Trophoblast cell (in vitro differentiated cells and primary cell): ENCODE measurements around the gene ETV6.
"Not testable (repeated sequence)": the region's sequence is repeated elsewhere in the genome, so short reads cannot be mapped to it uniquely, and the experiment has no call there.

Experiments
- DNase-seq, 2 donors: peaks; one replicate each; pipeline ENCODE4 v3.0.0-alpha.2; 2016
- H2AFZ ChIP-seq: 2 replicates; pipeline ENCODE4 v1.6.1; 2013; ENCODE audit warnings: low read length, moderate library complexity, mild to moderate bottlenecking; ENCODE audit not compliant: insufficient read depth, poor library complexity
- H2AK5ac ChIP-seq: 2 replicates; pipeline ENCODE4 v1.6.1; 2013; ENCODE audit warnings: mild to moderate bottlenecking, low read length
- H2BK120ac ChIP-seq: 2 replicates; pipeline ENCODE4 v1.6.1; 2013; ENCODE audit warnings: low read length, mild to moderate bottlenecking, moderate library complexity; ENCODE audit not compliant: insufficient read depth, poor library complexity
- H2BK12ac ChIP-seq: 2 replicates; pipeline ENCODE4 v1.6.1; 2013; ENCODE audit warnings: mild to moderate bottlenecking, low read length, moderate library complexity
- H2BK5ac ChIP-seq: 2 replicates; pipeline ENCODE4 v1.6.1; 2013; ENCODE audit warnings: low read length, low read depth, moderate library complexity, mild to moderate bottlenecking; ENCODE audit not compliant: poor library complexity
- H3K14ac ChIP-seq: 2 replicates; pipeline ENCODE4 v1.6.1; 2013; ENCODE audit warnings: mild to moderate bottlenecking, low read length
- H3K18ac ChIP-seq: 2 replicates; pipeline ENCODE4 v1.6.1; 2013; ENCODE audit warnings: mild to moderate bottlenecking, low read length
- H3K23ac ChIP-seq: 2 replicates; pipeline ENCODE4 v1.6.1; 2013; ENCODE audit warnings: low read length
- H3K27ac ChIP-seq: 2 replicates; pipeline ENCODE4 v1.5.1; 2013; ENCODE audit warnings: low read depth, mild to moderate bottlenecking, inconsistent platforms, low read length, moderate library complexity
- H3K27me3 ChIP-seq: 2 replicates; pipeline ENCODE4 v1.6.1; 2013; ENCODE audit warnings: inconsistent platforms, mild to moderate bottlenecking, low read length, moderate library complexity; ENCODE audit not compliant: insufficient read depth
- H3K36me3 ChIP-seq, 2 experiments: 1 replicate in 1 of 2; 2 replicates in 1 of 2; pipeline ENCODE4 v1.6.1; 2013; ENCODE audit warnings: low read length in 2 of 2, mild to moderate bottlenecking in 2 of 2, moderate library complexity in 1 of 2; ENCODE audit not compliant: insufficient read depth in 2 of 2, control insufficient read depth in 1 of 2
- H3K4ac ChIP-seq: 2 replicates; pipeline ENCODE4 v1.6.1; 2013; ENCODE audit warnings: low read depth, mild to moderate bottlenecking, low read length, moderate library complexity
- H3K4me1 ChIP-seq, 2 experiments: 1 replicate in 1 of 2; 2 replicates in 1 of 2; pipeline ENCODE4 v1.6.1; 2013; ENCODE audit warnings: low read length in 2 of 2, mild to moderate bottlenecking in 2 of 2, moderate library complexity in 1 of 2; ENCODE audit not compliant: insufficient read depth in 2 of 2, control insufficient read depth in 1 of 2
- H3K4me2 ChIP-seq: 2 replicates; pipeline ENCODE4 v1.6.1; 2013; ENCODE audit warnings: inconsistent platforms, mild to moderate bottlenecking, low read length, moderate library complexity
- H3K4me3 ChIP-seq: 2 replicates; pipeline ENCODE4 v1.5.1; 2013; ENCODE audit warnings: mild to moderate bottlenecking, low read depth, low read length, inconsistent platforms
- H3K79me1 ChIP-seq: one replicate; pipeline ENCODE4 v1.6.1; 2013; ENCODE audit warnings: low read length
- H3K79me2 ChIP-seq: 2 replicates; pipeline ENCODE4 v1.6.1; 2013; ENCODE audit warnings: low read length, mild to moderate bottlenecking; ENCODE audit not compliant: control insufficient read depth, insufficient read depth, poor library complexity
- H3K9ac ChIP-seq: 2 replicates; pipeline ENCODE4 v1.6.1; 2013; ENCODE audit warnings: mild to moderate bottlenecking, low read length
- H3K9me3 ChIP-seq: 2 replicates; pipeline ENCODE4 v1.6.1; 2013; ENCODE audit warnings: low read depth, mild to moderate bottlenecking, control low read depth, inconsistent platforms, low read length; ENCODE audit not compliant: insufficient read depth
- H4K12ac ChIP-seq: 2 replicates; pipeline ENCODE4 v1.6.1; 2013; ENCODE audit warnings: low read depth, mild to moderate bottlenecking, low read length, moderate library complexity
- H4K8ac ChIP-seq: 2 replicates; pipeline ENCODE4 v1.6.1; 2013; ENCODE audit warnings: low read depth, mild to moderate bottlenecking, low read length, moderate library complexity
- H4K91ac ChIP-seq: one replicate; pipeline ENCODE4 v1.6.1; 2013; ENCODE audit warnings: low read depth, mild to moderate bottlenecking, low read length, moderate library complexity
- WGBS: extraction: QIAGEN DNeasy Blood & Tissue Kit; methylation state at CpG from one replicate; pipeline ENCODE4 v1.1.7; 2013; ENCODE audit warnings: missing lambda C conversion rate; ENCODE audit not compliant: insufficient read length, insufficient coverage; ENCODE audit errors: extremely low coverage; 5-methylcytosine and 5-hydroxymethylcytosine counted together

Gene ETV6

DNA sequence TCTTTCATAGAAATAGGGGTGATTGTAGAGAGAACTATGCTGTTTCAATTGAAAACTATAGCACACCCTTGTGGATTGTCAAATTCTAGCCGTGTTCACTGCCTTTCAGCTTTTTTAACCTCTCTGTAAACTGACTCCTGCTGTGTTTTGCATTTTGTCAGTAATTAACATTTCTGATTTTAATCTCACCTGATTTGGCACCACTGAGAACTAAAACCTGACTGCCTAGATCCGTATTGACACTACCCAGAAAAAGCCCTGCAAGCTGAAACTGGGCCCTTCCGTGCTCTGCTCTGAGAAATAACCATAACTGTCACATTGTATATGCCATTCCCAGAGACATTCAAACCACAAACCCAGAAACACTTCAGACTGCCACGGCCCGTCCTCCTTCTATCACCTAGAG lies 26.6 kb upstream of the ETV6 start:
- Histone ChIP-seq H3K18ac (no peak overlapping the region), H3K23ac (no peak overlapping the region), H3K79me1 (no peaks in the 10 kb centered on the region), H3K4me2 (peak overlapping the region; percentile 45), H3K9ac (no peak overlapping the region), H4K8ac (no peak overlapping the region), H3K4me3 (no peak overlapping the region), H2BK12ac (no peak overlapping the region), H3K14ac (no peak overlapping the region), H2BK120ac (no peak overlapping the region), H3K9me3 (no peaks in the 10 kb centered on the region), H3K27ac (peak overlapping the region; percentile 83), H4K12ac (no peak overlapping the region), H4K91ac (no peak overlapping the region), H3K27me3 (no peaks in the 10 kb centered on the region), H2AFZ (no peak overlapping the region), H3K36me3 (no peaks in the 10 kb centered on the region), H3K4ac (no peak overlapping the region), H2AK5ac (no peak overlapping the region), H2BK5ac (no peak overlapping the region), H3K4me1 (peaks cover 0 to 3% of the 10 kb centered on the region in 2 experiments), H3K79me2 (no peaks in the 10 kb centered on the region)
- no CpG with 5 or more reads among the region's 5 CpGs for WGBS
- DNase-seq = peak in 1 of 2 donors; percentile 4

DNA sequence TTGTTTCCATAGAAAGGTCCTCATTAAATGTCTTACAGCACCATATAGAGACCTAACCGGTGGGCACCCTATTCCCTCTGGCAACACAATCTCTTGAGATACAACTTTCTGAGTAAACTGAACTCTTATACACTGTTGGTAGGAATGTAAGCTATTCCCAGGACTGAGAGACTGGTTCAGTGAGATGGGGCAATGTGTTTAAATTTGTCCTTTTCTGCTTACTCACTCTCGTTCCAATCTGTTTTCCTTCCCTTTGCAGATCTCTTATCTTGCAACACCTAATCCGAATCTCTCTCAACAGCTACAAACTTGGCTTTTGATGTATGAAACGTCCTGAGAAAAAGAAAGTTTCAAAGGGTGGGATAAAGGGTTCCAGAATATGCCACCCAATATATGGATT lies 26.1 kb upstream of the ETV6 start:
- WGBS = no CpG with 5 or more reads among the region's 4 CpGs

DNA sequence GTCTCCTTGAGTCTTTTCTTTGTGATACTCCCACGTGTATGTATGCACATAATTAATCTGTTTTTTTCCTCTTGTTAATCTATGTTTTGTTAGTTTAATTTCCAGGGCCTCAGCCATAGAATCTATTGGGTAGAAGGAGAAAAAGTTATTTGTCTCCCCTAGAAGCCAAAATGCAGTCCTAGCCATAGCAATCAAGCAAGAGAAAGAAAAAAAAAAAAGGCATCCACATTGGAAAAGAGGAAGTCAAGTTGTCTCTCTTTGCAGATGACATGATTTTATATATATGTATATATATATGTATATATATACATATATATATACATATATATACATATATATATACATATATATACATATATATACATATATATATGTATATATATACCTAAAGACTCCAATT lies 25.4 kb upstream of the ETV6 start:
- Histone ChIP-seq H4K8ac (no peak overlapping the region), H2BK120ac (no peak overlapping the region), H3K4ac (no peak overlapping the region)

More for the DNA sequence above, 26.1 kb upstream of the ETV6 start:
- Histone ChIP-seq H3K18ac (no peak overlapping the region), H3K9ac (no peak overlapping the region), H4K12ac (no peak overlapping the region), H2AK5ac (no peak overlapping the region), H3K4me2 (peak overlapping the region; percentile 45), H2AFZ (no peak overlapping the region), H4K8ac (no peak overlapping the region), H3K14ac (no peak overlapping the region), H2BK120ac (no peak overlapping the region), H3K27me3 (no peaks in the 10 kb centered on the region), H3K79me1 (no peaks in the 10 kb centered on the region), H2BK5ac (no peak overlapping the region), H3K23ac (no peak overlapping the region), H3K4me1 (peaks cover 0 to 3% of the 10 kb centered on the region in 2 experiments), H2BK12ac (no peak overlapping the region), H4K91ac (no peak overlapping the region), H3K9me3 (no peaks in the 10 kb centered on the region), H3K4me3 (no peak overlapping the region), H3K4ac (no peak overlapping the region), H3K79me2 (no peaks in the 10 kb centered on the region), H3K27ac (peak overlapping the region; percentile 83), H3K36me3 (no peaks in the 10 kb centered on the region)
- peak; percentile 48 to 77 for DNase-seq

DNA sequence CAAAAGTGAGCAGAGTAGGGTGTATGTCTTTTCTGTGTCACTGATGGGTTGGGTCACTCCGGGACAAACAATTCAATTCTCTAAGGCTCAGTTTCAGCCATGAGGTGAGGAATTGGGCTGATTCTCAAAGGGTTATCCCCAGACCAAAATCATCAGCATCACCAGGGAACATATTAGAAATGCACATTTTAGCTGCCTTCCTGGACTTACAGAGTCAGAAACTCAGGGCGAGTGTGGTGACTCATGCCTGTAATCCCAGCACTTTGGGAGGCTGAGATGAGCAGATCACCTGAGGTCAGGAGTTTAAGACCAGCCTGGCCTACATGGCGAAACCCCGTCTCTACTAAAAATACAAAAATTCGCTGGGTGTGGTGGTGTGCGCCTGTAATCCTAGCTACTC lies 21.8 kb upstream of the ETV6 start:
- H3K4me3 ChIP-seq, H4K91ac ChIP-seq, H3K18ac ChIP-seq, H2AFZ ChIP-seq, H3K79me1 ChIP-seq, H4K12ac ChIP-seq, H2BK5ac ChIP-seq, H3K27ac ChIP-seq, H2BK120ac ChIP-seq, H3K4ac ChIP-seq, H3K27me3 ChIP-seq, H2AK5ac ChIP-seq, H4K8ac ChIP-seq, H3K36me3 ChIP-seq, H3K79me2 ChIP-seq, H2BK12ac ChIP-seq, H3K14ac ChIP-seq, H3K4me1 ChIP-seq, H3K9me3 ChIP-seq, H3K23ac ChIP-seq, H3K4me2 ChIP-seq, H3K9ac ChIP-seq: not testable (repeated sequence)
- no CpG with 5 or more reads among the region's 6 CpGs for WGBS
- peak; percentile 19 to 49 for DNase-seq

More for the DNA sequence above, 25.4 kb upstream of the ETV6 start:
- DNase-seq = no peak
- no peak overlapping the region for H2AK5ac ChIP-seq
- no peaks in the 10 kb centered on the region for H3K36me3 ChIP-seq
- no peak overlapping the region for H3K4me2 ChIP-seq
- H3K23ac ChIP-seq = no peak overlapping the region
- no peaks in the 10 kb centered on the region for H3K79me1 ChIP-seq
- WGBS = no CpG with 5 or more reads among the region's 1 CpG
- peaks cover 0 to 3% of the 10 kb centered on the region in 2 experiments for H3K4me1 ChIP-seq
- no peak overlapping the region for H3K4me3 ChIP-seq
- H2AFZ ChIP-seq = no peak overlapping the region
- no peak overlapping the region for H2BK12ac ChIP-seq
- no peaks in the 10 kb centered on the region for H3K9me3 ChIP-seq
- H3K14ac ChIP-seq = no peak overlapping the region
- no peak overlapping the region for H3K9ac ChIP-seq
- H3K18ac ChIP-seq = no peak overlapping the region
- H3K27me3 ChIP-seq = no peaks in the 10 kb centered on the region
- no peaks in the 10 kb centered on the region for H3K79me2 ChIP-seq
- H2BK5ac ChIP-seq = no peak overlapping the region
- H4K91ac ChIP-seq = no peak overlapping the region
- H3K27ac ChIP-seq = no peak overlapping the region
- no peak overlapping the region for H4K12ac ChIP-seq
